Neuronal stem cell (in vitro differentiated cells): ENCODE measurements around the gene GTF2H1. TPM values are rescaled to one million over a fixed set of nuclear protein-coding genes. Genes with fewer than 3 reads are reported as not detected.
A peak's percentile ranks its signal among the peaks of the same experiment; 100 is the strongest.

Source experiments
- DNase-seq: peaks from one replicate; pipeline ENCODE4 v3.0.0-alpha.2; 2013; ENCODE audit warnings: low spot score
- H2AFZ ChIP-seq: one replicate; pipeline ENCODE4 v1.6.1; 2013; ENCODE audit warnings: mild to moderate bottlenecking, low read length, inconsistent platforms
- H2AK5ac ChIP-seq: 2 replicates; pipeline ENCODE4 v1.6.1; 2013; ENCODE audit warnings: low read depth, mild to moderate bottlenecking, inconsistent platforms, low read length, moderate library complexity, mixed read lengths
- H2BK120ac ChIP-seq: 2 replicates; pipeline ENCODE4 v1.6.1; 2013; ENCODE audit warnings: low read depth, mild to moderate bottlenecking, inconsistent platforms, low read length, moderate library complexity, mixed read lengths
- H2BK12ac ChIP-seq: one replicate; pipeline ENCODE4 v1.6.1; 2013; ENCODE audit warnings: low read length, inconsistent platforms
- H2BK15ac ChIP-seq: 2 replicates; pipeline ENCODE4 v1.6.1; 2013; ENCODE audit warnings: mild to moderate bottlenecking, low read length, inconsistent platforms, mixed read lengths
- H2BK5ac ChIP-seq: one replicate; pipeline ENCODE4 v1.6.1; 2013; ENCODE audit warnings: inconsistent platforms, mild to moderate bottlenecking, low read length, moderate library complexity
- H3K14ac ChIP-seq: one replicate; pipeline ENCODE4 v1.6.1; 2013; ENCODE audit warnings: low read length, inconsistent platforms
- H3K18ac ChIP-seq: 2 replicates; pipeline ENCODE4 v1.6.1; 2013; ENCODE audit warnings: low read length, inconsistent platforms
- H3K23ac ChIP-seq: 2 replicates; pipeline ENCODE4 v1.6.1; 2013; ENCODE audit warnings: low read depth, mild to moderate bottlenecking, mixed read lengths, low read length, inconsistent platforms; ENCODE audit not compliant: poor library complexity
- H3K27ac ChIP-seq: replicated peaks from 3 replicates; pipeline ENCODE4 v1.5.1; 2013; ENCODE audit warnings: low read length, inconsistent platforms
- H3K27me3 ChIP-seq, 3 experiments: 2 replicates each; pipeline ENCODE4 v1.6.1; 2013; ENCODE audit warnings: low read length in 3 of 3, mild to moderate bottlenecking in 2 of 3, inconsistent platforms in 1 of 3, low read depth in 1 of 3, mixed read lengths in 1 of 3, moderate library complexity in 1 of 3; ENCODE audit not compliant: control insufficient read depth in 3 of 3, insufficient read depth in 3 of 3
- H3K36me3 ChIP-seq, 2 donors: replicated peaks in 1 of 2; 2 replicates each; pipeline ENCODE4 v1.6.1; 2013; ENCODE audit warnings: low read length in 2 of 2; ENCODE audit not compliant: control insufficient read depth in 2 of 2, insufficient read depth in 2 of 2
- H3K4ac ChIP-seq: 2 replicates; pipeline ENCODE4 v1.6.1; 2013; ENCODE audit warnings: inconsistent platforms, mild to moderate bottlenecking, low read length, moderate library complexity
- H3K4me1 ChIP-seq, 2 donors: 1 replicate in 1 of 2; 2 replicates in 1 of 2; pipeline ENCODE4 v1.6.1; 2013; ENCODE audit warnings: low read length in 2 of 2, low read depth in 1 of 2; ENCODE audit not compliant: control insufficient read depth in 2 of 2, insufficient read depth in 1 of 2
- H3K4me2 ChIP-seq: one replicate; pipeline ENCODE4 v1.6.1; 2013; ENCODE audit warnings: mild to moderate bottlenecking, low read length, inconsistent platforms; ENCODE audit not compliant: insufficient read depth, poor library complexity, severe bottlenecking
- H3K4me3 ChIP-seq, 2 donors: 2 replicates each; pipeline ENCODE4 v1.5.1; 2013; ENCODE audit warnings: low read length in 2 of 2, mild to moderate bottlenecking in 2 of 2, inconsistent platforms in 1 of 2, moderate library complexity in 1 of 2
- H3K79me1 ChIP-seq: one replicate; pipeline ENCODE4 v1.6.1; 2013; ENCODE audit warnings: low read depth, mild to moderate bottlenecking, inconsistent platforms, low read length, moderate library complexity
- H3K9ac ChIP-seq: one replicate; pipeline ENCODE4 v1.6.1; 2013; ENCODE audit warnings: mild to moderate bottlenecking, low read depth, low read length, inconsistent platforms; ENCODE audit not compliant: poor library complexity
- H3K9me3 ChIP-seq, 2 donors: replicated peaks in 1 of 2; 2 replicates each; pipeline versions ENCODE3 to v1.6.1; 2013; ENCODE audit warnings: low read length in 2 of 2, mild to moderate bottlenecking in 2 of 2, inconsistent platforms in 1 of 2, low read depth in 1 of 2, mixed read lengths in 1 of 2, moderate library complexity in 1 of 2; ENCODE audit not compliant: control insufficient read depth in 2 of 2, insufficient read depth in 1 of 2
- H4K8ac ChIP-seq: one replicate; pipeline ENCODE4 v1.6.1; 2013; ENCODE audit warnings: low read depth, mild to moderate bottlenecking, inconsistent platforms, low read length, moderate library complexity
- H4K91ac ChIP-seq: one replicate; pipeline ENCODE4 v1.6.1; 2013; ENCODE audit warnings: low read length, low read depth, mild to moderate bottlenecking, inconsistent platforms; ENCODE audit not compliant: poor library complexity
- WGBS, 2 donors: extraction: QIAGEN DNeasy Blood & Tissue Kit; methylation state at CpG; one replicate each; pipeline ENCODE4 v1.1.7; 2013; ENCODE audit warnings: missing lambda C conversion rate in 2 of 2, mixed read lengths in 1 of 2; ENCODE audit not compliant: insufficient read length in 2 of 2, insufficient replicate concordance in 1 of 2; ENCODE audit errors: extremely low coverage in 2 of 2; 5-methylcytosine and 5-hydroxymethylcytosine counted together
- polyA plus RNA-seq, 2 experiments: library from polyadenylated mRNA; stranded (reverse); fragments of 200-250 nt; gene quantifications; one replicate each; pipeline ENCODE4 v1.2.3, GENCODE V29; 2013

Gene GTF2H1
- polyA plus RNA-seq (2013, experiment 1 of 2), result 13.7 TPM
- polyA plus RNA-seq (2013, experiment 2 of 2), result 13.2 TPM

- Histone ChIP-seq H4K8ac (no peak within 1 kb of the TSS), H3K9ac (peak within 1 kb of the TSS; percentile 91), H3K79me1 (peaks cover 6% of the 10 kb centered on the region), H2BK5ac (peak within 1 kb of the TSS; percentile 100), H3K18ac (peak within 1 kb of the TSS; percentile 100), H4K91ac (peak within 1 kb of the TSS; percentile 92), H3K9me3 (no peaks in the 10 kb centered on the region), H3K27ac (peak within 1 kb of the TSS; percentile 70), H3K4me2 (peak within 1 kb of the TSS; percentile 70), H2AK5ac (no peak within 1 kb of the TSS), H2AFZ (peak within 1 kb of the TSS; percentile 95), H2BK12ac (peak within 1 kb of the TSS; percentile 97), H3K27me3 (no peaks in the 10 kb centered on the region), H3K4me1 (peaks cover 3 to 17% of the 10 kb centered on the region in 2 donors), H3K23ac (peak within 1 kb of the TSS; percentile 99), H3K4me3 (peak within 1 kb of the TSS; percentile 70 to 95), H2BK15ac (no peak within 1 kb of the TSS), H3K14ac (peak within 1 kb of the TSS; percentile 98), H3K4ac (no peak within 1 kb of the TSS), H2BK120ac (no peak within 1 kb of the TSS), H3K36me3 (peaks cover 0 to 39% of the 10 kb centered on the region in 2 donors)
- no CpG with 5 or more reads among the region's 61 CpGs for WGBS, 2 donors
- DNase-seq, result peak; percentile 94
Measured at GRCh38 chr11:18321969-18322711, at the start of gene GTF2H1, which contains the start of gene HPS5. GTF2H1 (plus strand) TSS chr11:18322567; CDS start chr11:18333075, 10,508 bp downstream. HPS5 (minus strand) TSS chr11:18322140; CDS start chr11:18317858, 4,282 bp downstream.

- DNase-seq, result no peak
- H3K27ac ChIP-seq, result no peak overlapping the region
- H3K4me2 ChIP-seq, result no peak overlapping the region
- H2BK12ac ChIP-seq, result no peak overlapping the region
- H3K79me1 ChIP-seq, result no peaks in the 10 kb centered on the region
- H3K36me3 ChIP-seq, result peaks cover 5 to 62% of the 10 kb centered on the region in 2 donors
- no peak overlapping the region for H3K9ac ChIP-seq
- no peak overlapping the region for H3K4me3 ChIP-seq
- no CpG with 5 or more reads among the region's 5 CpGs for WGBS, 2 donors
- no peak overlapping the region for H2BK120ac ChIP-seq
- H3K4ac ChIP-seq, result no peak overlapping the region
- H2AK5ac ChIP-seq, result no peak overlapping the region
- no peak overlapping the region for H3K23ac ChIP-seq
- H4K8ac ChIP-seq, result no peak overlapping the region
- no peak overlapping the region for H3K18ac ChIP-seq
- no peak overlapping the region for H2BK15ac ChIP-seq
- no peaks in the 10 kb centered on the region for H3K4me1 ChIP-seq
- no peaks in the 10 kb centered on the region for H3K9me3 ChIP-seq
- H2AFZ ChIP-seq, result no peak overlapping the region
- H3K27me3 ChIP-seq, result no peaks in the 10 kb centered on the region
- no peak overlapping the region for H3K14ac ChIP-seq
- H4K91ac ChIP-seq, result no peak overlapping the region
- H2BK5ac ChIP-seq, result no peak overlapping the region
Measured at GRCh38 chr11:18277565-18278271, 44.6 kb upstream of the GTF2H1 start.

GRCh38 chr11:18280438-18281045, 41.8 kb upstream of the GTF2H1 start:
- no peak overlapping the region for H3K4me3 ChIP-seq

DNA sequence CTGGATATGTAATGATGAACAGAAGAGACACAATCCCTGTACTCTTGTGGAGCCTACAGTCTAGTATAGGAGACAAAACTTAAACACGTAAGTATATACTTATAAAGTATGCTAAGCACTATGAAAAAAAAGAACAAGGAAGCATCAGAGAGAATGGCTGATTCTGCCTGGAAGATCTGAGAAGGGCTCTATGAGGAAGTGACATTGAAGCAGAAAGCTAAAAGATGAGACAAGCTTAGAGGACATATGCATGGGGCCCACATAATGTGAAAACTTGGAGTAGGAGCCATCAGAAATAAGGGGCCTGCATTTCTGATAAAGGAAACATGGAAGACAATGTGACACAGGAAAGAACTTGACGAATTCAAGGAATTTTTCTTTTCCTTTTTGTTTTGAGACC, 39.7 kb upstream of the GTF2H1 start:
- H4K91ac ChIP-seq, result no peak overlapping the region
- H3K27ac ChIP-seq, result no peak overlapping the region
- H3K4me3 ChIP-seq, result no peak overlapping the region
- no peaks in the 10 kb centered on the region for H3K79me1 ChIP-seq
- H2BK15ac ChIP-seq, result no peak overlapping the region
- H3K4me1 ChIP-seq, result no peaks in the 10 kb centered on the region
- no peak overlapping the region for H3K23ac ChIP-seq
- no peak overlapping the region for H3K4me2 ChIP-seq
- H3K14ac ChIP-seq, result no peak overlapping the region
- no peak overlapping the region for H3K9ac ChIP-seq
- no peak for DNase-seq
- no peak overlapping the region for H2BK120ac ChIP-seq
- no peak overlapping the region for H2AFZ ChIP-seq
- no peak overlapping the region for H3K18ac ChIP-seq
- no peaks in the 10 kb centered on the region for H3K27me3 ChIP-seq
- H3K9me3 ChIP-seq, result no peaks in the 10 kb centered on the region
- H3K4ac ChIP-seq, result no peak overlapping the region
- no CpG with 5 or more reads among the region's 2 CpGs for WGBS, 2 donors
- H2BK5ac ChIP-seq, result no peak overlapping the region
- no peak overlapping the region for H4K8ac ChIP-seq
- H2AK5ac ChIP-seq, result no peak overlapping the region
- H3K36me3 ChIP-seq, result peaks cover 16 to 96% of the 10 kb centered on the region in 2 donors
- no peak overlapping the region for H2BK12ac ChIP-seq

More at GRCh38 chr11:18280438-18281045, 41.8 kb upstream of the GTF2H1 start:
- H2AK5ac ChIP-seq, result no peak overlapping the region
- no peak overlapping the region for H2BK15ac ChIP-seq
- peaks cover 6 to 85% of the 10 kb centered on the region in 2 donors for H3K36me3 ChIP-seq
- H4K91ac ChIP-seq, result no peak overlapping the region
- H2AFZ ChIP-seq, result no peak overlapping the region
- no peaks in the 10 kb centered on the region for H3K9me3 ChIP-seq
- DNase-seq, result no peak
- H3K27ac ChIP-seq, result no peak overlapping the region
- H3K4me1 ChIP-seq, result no peaks in the 10 kb centered on the region
- no peak overlapping the region for H3K14ac ChIP-seq
- H3K18ac ChIP-seq, result no peak overlapping the region
- no peak overlapping the region for H2BK12ac ChIP-seq
- H3K4me2 ChIP-seq, result no peak overlapping the region
- H3K23ac ChIP-seq, result no peak overlapping the region
- H3K9ac ChIP-seq, result no peak overlapping the region
- H2BK5ac ChIP-seq, result no peak overlapping the region
- H3K27me3 ChIP-seq, result no peaks in the 10 kb centered on the region
- H4K8ac ChIP-seq, result no peak overlapping the region
- H3K79me1 ChIP-seq, result no peaks in the 10 kb centered on the region
- WGBS, 2 donors, result no CpG with 5 or more reads among the region's 4 CpGs
- no peak overlapping the region for H2BK120ac ChIP-seq
- no peak overlapping the region for H3K4ac ChIP-seq
